Heart left ventricle (tissue), 13 donors: Measurements from ENCODE around the gene PCDHB8.
"Not testable (repeated sequence)": the region's sequence is repeated elsewhere in the genome, so short reads cannot be mapped to it uniquely, and the experiment has no call there.

Experiments used
- POLR2A ChIP-seq, 2 donors: fragments of 450-650 bp; IDR thresholded peaks; one replicate each; pipeline ENCODE4 v1.6.1; 2017; ENCODE audit warnings: antibody characterized with exemption in 2 of 2, mild to moderate bottlenecking in 2 of 2, moderate library complexity in 2 of 2
- TF ChIP-seq, protein P1 (sequence below), 12 donors: fragments of 200-600 bp; sonication (generic) in 4 of 12; IDR thresholded peaks; one replicate each; pipeline versions ENCODE4 v1.5.0 to v1.8.0; 2018 to 2022; ENCODE audit warnings: antibody characterized with exemption in 12 of 12, mild to moderate bottlenecking in 5 of 12
- donor health status: ischemic (EF 13 %, LVEDD 7.1; RV severe dilation, severe dysfunction).
- donor health status: DM: no; HTN: yes; CAD: no.
- donor health status: DM: no; HTN: no; CAD: no.
- donor health status: ischemic (EF 25% LVEDD 6.9; RV normal size, moderate dysfunction).
- donor health status: ischemic (EF 25% LVEDD 5.7; RV mildly dilated, moderate dysfunction).
- donor health status: ischemic (EF 35%, LVEDD 5.7; RV mildly dilated, moderate dysfunction).
- donor health status: nonischemic (EF 11% LVEDD 7.7; RV severe dilation, severe dysfunction).
- donor health status: DM: yes; HTN: yes; CAD: no.
- donor health status: PGD.
- donor health status: ischemic (EF 29% LVEDD 5.4; RV normal size, mild dysfunction).
- donor health status: nonischemic (EF 23%, LVEDD 6.1; RV moderate dilation, normal function).

DNA sequence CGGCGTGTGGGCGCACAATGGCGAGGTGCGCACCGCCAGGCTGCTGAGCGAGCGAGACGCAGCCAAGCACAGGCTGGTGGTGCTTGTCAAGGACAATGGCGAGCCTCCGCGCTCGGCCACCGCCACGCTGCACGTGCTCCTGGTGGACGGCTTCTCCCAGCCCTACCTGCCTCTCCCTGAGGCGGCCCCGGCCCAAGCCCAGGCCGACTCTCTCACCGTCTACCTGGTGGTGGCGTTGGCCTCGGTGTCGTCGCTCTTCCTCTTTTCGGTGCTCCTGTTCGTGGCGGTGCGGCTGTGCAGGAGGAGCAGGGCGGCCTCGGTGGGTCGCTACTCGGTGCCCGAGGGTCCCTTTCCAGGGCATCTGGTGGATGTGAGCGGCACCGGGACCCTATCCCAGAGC is 25.5 kb upstream of the PCDHB8 start:
- TF ChIP-seq, protein P1, sequence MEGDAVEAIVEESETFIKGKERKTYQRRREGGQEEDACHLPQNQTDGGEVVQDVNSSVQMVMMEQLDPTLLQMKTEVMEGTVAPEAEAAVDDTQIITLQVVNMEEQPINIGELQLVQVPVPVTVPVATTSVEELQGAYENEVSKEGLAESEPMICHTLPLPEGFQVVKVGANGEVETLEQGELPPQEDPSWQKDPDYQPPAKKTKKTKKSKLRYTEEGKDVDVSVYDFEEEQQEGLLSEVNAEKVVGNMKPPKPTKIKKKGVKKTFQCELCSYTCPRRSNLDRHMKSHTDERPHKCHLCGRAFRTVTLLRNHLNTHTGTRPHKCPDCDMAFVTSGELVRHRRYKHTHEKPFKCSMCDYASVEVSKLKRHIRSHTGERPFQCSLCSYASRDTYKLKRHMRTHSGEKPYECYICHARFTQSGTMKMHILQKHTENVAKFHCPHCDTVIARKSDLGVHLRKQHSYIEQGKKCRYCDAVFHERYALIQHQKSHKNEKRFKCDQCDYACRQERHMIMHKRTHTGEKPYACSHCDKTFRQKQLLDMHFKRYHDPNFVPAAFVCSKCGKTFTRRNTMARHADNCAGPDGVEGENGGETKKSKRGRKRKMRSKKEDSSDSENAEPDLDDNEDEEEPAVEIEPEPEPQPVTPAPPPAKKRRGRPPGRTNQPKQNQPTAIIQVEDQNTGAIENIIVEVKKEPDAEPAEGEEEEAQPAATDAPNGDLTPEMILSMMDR (IDR thresholded peaks at IDR 0.05) = not testable (repeated sequence)
- not testable (repeated sequence) for TF ChIP-seq POLR2A (IDR thresholded peaks at IDR 0.05)
